ENCODE results near the gene SEZ6L.

Gene SEZ6L

DNA sequence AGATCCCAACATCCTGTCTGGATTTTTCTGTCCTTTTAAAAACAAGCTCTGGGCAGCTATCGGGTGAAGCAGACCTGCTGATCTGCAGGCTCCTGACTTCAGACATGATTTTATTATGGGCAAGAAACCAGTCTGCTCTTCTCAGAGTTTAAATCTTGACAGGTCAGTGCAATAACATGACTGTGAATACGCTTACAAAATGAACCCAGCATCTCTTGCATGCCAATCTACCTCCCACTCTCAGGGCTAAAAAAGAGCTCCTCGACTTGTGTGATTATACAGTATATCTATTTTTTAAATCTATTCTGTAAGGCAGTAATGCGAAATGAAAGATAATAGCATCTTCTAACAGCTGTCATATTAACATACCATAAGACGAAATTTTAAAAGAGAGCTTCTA, 241.1 kb downstream of the SEZ6L start:
- Histone ChIP-seq H3K4me1 (no peaks in the 10 kb centered on the region), H3K36me3 (no peaks in the 10 kb centered on the region), H3K27me3 (peaks cover 0 to 40% of the 10 kb centered on the region in 2 donors), H3K27ac (no peak overlapping the region), H3K9me3 (no peaks in the 10 kb centered on the region), H3K4me3 (no peak overlapping the region)
- no peak for TF ChIP-seq CTCF (IDR thresholded peaks at IDR 0.05)
- intact Hi-C loops (cut with DNase I; ENCODE audit: low total_unique reads) = no loop called here
- no peak for DNase-seq

- no peaks in the 10 kb centered on the region for H3K4me1 ChIP-seq
- intact Hi-C loops (cut with DNase I; ENCODE audit: low total_unique reads) = no loop called here
- H3K4me3 ChIP-seq = no peak overlapping the region
- no peak overlapping the region for H3K27ac ChIP-seq
- no peaks in the 10 kb centered on the region for H3K9me3 ChIP-seq
- peaks cover 0 to 49% of the 10 kb centered on the region in 2 donors for H3K27me3 ChIP-seq
- no peak for DNase-seq
- no peak for TF ChIP-seq CTCF (IDR thresholded peaks at IDR 0.05)
- no peaks in the 10 kb centered on the region for H3K36me3 ChIP-seq
Observed at GRCh38 chr22:26414347-26414746, 245.1 kb downstream of the SEZ6L start.

- Histone ChIP-seq H3K9me3 (no peaks in the 10 kb centered on the region), H3K27ac (no peak overlapping the region), H3K27me3 (peaks cover 0 to 42% of the 10 kb centered on the region in 2 donors), H3K4me3 (no peak overlapping the region), H3K36me3 (no peaks in the 10 kb centered on the region), H3K4me1 (no peaks in the 10 kb centered on the region)
- DNase-seq = no peak
- intact Hi-C loops (cut with DNase I; ENCODE audit: low total_unique reads) = no loop called here
- no peak for TF ChIP-seq CTCF (IDR thresholded peaks at IDR 0.05)
Observed at GRCh38 chr22:26416256-26416655, 247.0 kb downstream of the SEZ6L start.

GRCh38 chr22:26416670-26417276, 247.5 kb downstream of the SEZ6L start:
- TF ChIP-seq CTCF (IDR thresholded peaks at IDR 0.05) = no peak
- H3K9me3 ChIP-seq = no peaks in the 10 kb centered on the region
- DNase-seq = no peak
- H3K27me3 ChIP-seq = peaks cover 0 to 40% of the 10 kb centered on the region in 2 donors
- H3K4me3 ChIP-seq = no peak overlapping the region
- no peaks in the 10 kb centered on the region for H3K4me1 ChIP-seq
- H3K27ac ChIP-seq = no peak overlapping the region
- no peaks in the 10 kb centered on the region for H3K36me3 ChIP-seq
- intact Hi-C loops (cut with DNase I; ENCODE audit: low total_unique reads) = no loop called here

- H3K27ac ChIP-seq = no peak overlapping the region
- peaks cover 0 to 34% of the 10 kb centered on the region in 2 donors for H3K27me3 ChIP-seq
Observed at GRCh38 chr22:26417406-26417805, 248.1 kb downstream of the SEZ6L start.

More at GRCh38 chr22:26417406-26417805, 248.1 kb downstream of the SEZ6L start:
- Histone ChIP-seq H3K9me3 (no peaks in the 10 kb centered on the region), H3K36me3 (no peaks in the 10 kb centered on the region), H3K4me1 (no peaks in the 10 kb centered on the region), H3K4me3 (no peak overlapping the region)
- intact Hi-C loops (cut with DNase I; ENCODE audit: low total_unique reads) = no loop called here
- TF ChIP-seq CTCF (IDR thresholded peaks at IDR 0.05) = no peak
- no peak for DNase-seq
